PC-3 (cell line): ENCODE results near the gene MIEF1. TPM values are rescaled to one million over a fixed set of nuclear protein-coding genes. Genes with fewer than 3 reads are reported as not detected.

ENCODE experiments used
- ATAC-seq: fragments of 200-7000 bp; cut with Tn5 transposase; 2 replicates; pipeline ENCODE4 v1.9.1; 2020; ENCODE audit warnings: mild to moderate bottlenecking, moderate library complexity
- BruUV-seq: library from RNA; stranded (reverse); fragments of 400-500 nt; replicated peaks from 2 replicates; lab custom pipeline; 2021; lab: Mats Ljungman, UMichigan
- CTCF ChIA-PET: fragments of 300-600 bp; sonication (Branson Sonifier 250); formaldehyde crosslinking; loops from one replicate; lab custom pipeline; 2022; ENCODE audit warnings: antibody characterized with exemption; lab: Charles Lee
- POLR2A ChIA-PET: fragments of 300-600 bp; sonication (Branson Sonifier 250); formaldehyde crosslinking; loops from one replicate; lab custom pipeline; 2022; ENCODE audit warnings: antibody characterized with exemption; ENCODE audit not compliant: unreplicated experiment; lab: Charles Lee
- DNase-seq: peaks from one replicate; pipeline ENCODE4 v3.0.0-alpha.2; 2015
- H2AFZ ChIP-seq: fragments of 300-600 bp; sonication (generic); 2 replicates; pipeline ENCODE4 v1.6.0; 2016; ENCODE audit warnings: antibody characterized with exemption, low read length
- H3F3A ChIP-seq: fragments of 300-600 bp; sonication (generic); one replicate; pipeline ENCODE4 v1.6.0; 2017; ENCODE audit warnings: antibody characterized with exemption, low read length, control low read depth, mild to moderate bottlenecking; ENCODE audit not compliant: unreplicated experiment
- H3K27ac ChIP-seq: fragments of 300-600 bp; sonication (generic); 2 replicates; pipeline ENCODE4 v1.5.1; 2016; ENCODE audit warnings: mild to moderate bottlenecking, low read length
- H3K27me3 ChIP-seq: fragments of 300-600 bp; sonication (generic); 2 replicates; pipeline ENCODE4 v1.6.1; 2016; ENCODE audit warnings: low read length, mixed read lengths
- H3K36me3 ChIP-seq: fragments of 300-600 bp; sonication (generic); 2 replicates; pipeline ENCODE4 v1.6.1; 2016; ENCODE audit warnings: low read depth, mixed run types, low read length, mixed read lengths
- H3K4me1 ChIP-seq: fragments of 300-600 bp; sonication (generic); 2 replicates; pipeline ENCODE4 v1.5.1; 2016; ENCODE audit warnings: low read length; ENCODE audit not compliant: insufficient read depth
- H3K4me2 ChIP-seq: fragments of 300-600 bp; sonication (generic); 2 replicates; pipeline ENCODE4 v1.6.0; 2016; ENCODE audit warnings: low read length
- H3K4me3 ChIP-seq: fragments of 300-600 bp; sonication (generic); 2 replicates; pipeline ENCODE4 v1.5.1; 2016; ENCODE audit warnings: mild to moderate bottlenecking, low read length, mixed read lengths
- H3K79me2 ChIP-seq: fragments of 300-600 bp; sonication (generic); 2 replicates; pipeline ENCODE4 v1.6.1; 2017; ENCODE audit warnings: low read length, mixed read lengths
- H3K9ac ChIP-seq: fragments of 300-600 bp; sonication (generic); 2 replicates; pipeline ENCODE4 v1.6.0; 2016; ENCODE audit warnings: mild to moderate bottlenecking, low read length
- H3K9me2 ChIP-seq: fragments of 300-600 bp; sonication (generic); replicated peaks from 2 replicates; pipeline ENCODE4 v1.6.1; 2016; ENCODE audit warnings: mixed run types, low read length, mixed read lengths
- H3K9me3 ChIP-seq: fragments of 300-600 bp; sonication (generic); 2 replicates; pipeline ENCODE4 v1.6.1; 2016; ENCODE audit warnings: low read length, mixed read lengths
- H4K20me1 ChIP-seq: fragments of 300-600 bp; sonication (generic); 2 replicates; pipeline ENCODE4 v1.6.1; 2016; ENCODE audit warnings: low read length, mixed read lengths
- EZH2 ChIP-seq: fragments of 300-600 bp; sonication (generic); IDR thresholded peaks from one replicate; pipeline ENCODE4 v1.6.1; 2017; ENCODE audit warnings: antibody characterized with exemption, mild to moderate bottlenecking, low read length; ENCODE audit not compliant: unreplicated experiment
- EZH2phosphoT487 ChIP-seq: fragments of 300-600 bp; sonication (generic); IDR thresholded peaks from 2 replicates; pipeline ENCODE4 v1.6.1; 2018; ENCODE audit warnings: mild to moderate bottlenecking, antibody characterized with exemption, low read length, borderline replicate concordance
- intact Hi-C: fragments of 100-400 bp; cut with micrococcal nuclease; formaldehyde crosslinking; loops from 2 replicates; pipeline ENCODE4 v1.9.0; 2023
- total RNA-seq: library from RNA; depleted of rRNA; stranded (reverse); fragments of >200 nt; gene quantifications from 2 replicates; pipeline ENCODE4 v1.2.3, GENCODE V29; 2014
- TF ChIP-seq, protein P1 (sequence below): fragments of 300-600 bp; sonication (generic); conservative IDR thresholded peaks from 2 replicates; pipeline ENCODE4 v1.5.1; 2017; ENCODE audit warnings: antibody characterized with exemption, low read depth, mild to moderate bottlenecking, low read length

The MIEF1 gene
- total RNA-seq, 1 experiment from 2014 or later, result 23.2 TPM

GRCh38 chr22:39488563-39489083 is 13.5 kb upstream of the MIEF1 start:
- TF ChIP-seq EZH2phosphoT487 (no peak), EZH2 (no peak)
- TF ChIP-seq, protein P1, sequence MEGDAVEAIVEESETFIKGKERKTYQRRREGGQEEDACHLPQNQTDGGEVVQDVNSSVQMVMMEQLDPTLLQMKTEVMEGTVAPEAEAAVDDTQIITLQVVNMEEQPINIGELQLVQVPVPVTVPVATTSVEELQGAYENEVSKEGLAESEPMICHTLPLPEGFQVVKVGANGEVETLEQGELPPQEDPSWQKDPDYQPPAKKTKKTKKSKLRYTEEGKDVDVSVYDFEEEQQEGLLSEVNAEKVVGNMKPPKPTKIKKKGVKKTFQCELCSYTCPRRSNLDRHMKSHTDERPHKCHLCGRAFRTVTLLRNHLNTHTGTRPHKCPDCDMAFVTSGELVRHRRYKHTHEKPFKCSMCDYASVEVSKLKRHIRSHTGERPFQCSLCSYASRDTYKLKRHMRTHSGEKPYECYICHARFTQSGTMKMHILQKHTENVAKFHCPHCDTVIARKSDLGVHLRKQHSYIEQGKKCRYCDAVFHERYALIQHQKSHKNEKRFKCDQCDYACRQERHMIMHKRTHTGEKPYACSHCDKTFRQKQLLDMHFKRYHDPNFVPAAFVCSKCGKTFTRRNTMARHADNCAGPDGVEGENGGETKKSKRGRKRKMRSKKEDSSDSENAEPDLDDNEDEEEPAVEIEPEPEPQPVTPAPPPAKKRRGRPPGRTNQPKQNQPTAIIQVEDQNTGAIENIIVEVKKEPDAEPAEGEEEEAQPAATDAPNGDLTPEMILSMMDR, result no peak
- Histone ChIP-seq H3K4me2 (no peak overlapping the region), H3K27ac (no peak overlapping the region), H3K27me3 (no peaks in the 10 kb centered on the region), H4K20me1 (no peaks in the 10 kb centered on the region), H2AFZ (no peak overlapping the region), H3K4me1 (peaks cover 5% of the 10 kb centered on the region), H3K9me2 (no peaks in the 10 kb centered on the region), H3F3A (no peaks in the 10 kb centered on the region), H3K79me2 (no peaks in the 10 kb centered on the region), H3K9ac (no peak overlapping the region), H3K4me3 (no peak overlapping the region), H3K9me3 (no peaks in the 10 kb centered on the region), H3K36me3 (no peaks in the 10 kb centered on the region)
- ATAC-seq (no peak), DNase-seq (no peak)
- ChIA-PET POLR2A (no interaction called here), CTCF (no interaction called here)
- BruUV-seq, result no TSS peak
- intact Hi-C loops, result no loop called here

DNA sequence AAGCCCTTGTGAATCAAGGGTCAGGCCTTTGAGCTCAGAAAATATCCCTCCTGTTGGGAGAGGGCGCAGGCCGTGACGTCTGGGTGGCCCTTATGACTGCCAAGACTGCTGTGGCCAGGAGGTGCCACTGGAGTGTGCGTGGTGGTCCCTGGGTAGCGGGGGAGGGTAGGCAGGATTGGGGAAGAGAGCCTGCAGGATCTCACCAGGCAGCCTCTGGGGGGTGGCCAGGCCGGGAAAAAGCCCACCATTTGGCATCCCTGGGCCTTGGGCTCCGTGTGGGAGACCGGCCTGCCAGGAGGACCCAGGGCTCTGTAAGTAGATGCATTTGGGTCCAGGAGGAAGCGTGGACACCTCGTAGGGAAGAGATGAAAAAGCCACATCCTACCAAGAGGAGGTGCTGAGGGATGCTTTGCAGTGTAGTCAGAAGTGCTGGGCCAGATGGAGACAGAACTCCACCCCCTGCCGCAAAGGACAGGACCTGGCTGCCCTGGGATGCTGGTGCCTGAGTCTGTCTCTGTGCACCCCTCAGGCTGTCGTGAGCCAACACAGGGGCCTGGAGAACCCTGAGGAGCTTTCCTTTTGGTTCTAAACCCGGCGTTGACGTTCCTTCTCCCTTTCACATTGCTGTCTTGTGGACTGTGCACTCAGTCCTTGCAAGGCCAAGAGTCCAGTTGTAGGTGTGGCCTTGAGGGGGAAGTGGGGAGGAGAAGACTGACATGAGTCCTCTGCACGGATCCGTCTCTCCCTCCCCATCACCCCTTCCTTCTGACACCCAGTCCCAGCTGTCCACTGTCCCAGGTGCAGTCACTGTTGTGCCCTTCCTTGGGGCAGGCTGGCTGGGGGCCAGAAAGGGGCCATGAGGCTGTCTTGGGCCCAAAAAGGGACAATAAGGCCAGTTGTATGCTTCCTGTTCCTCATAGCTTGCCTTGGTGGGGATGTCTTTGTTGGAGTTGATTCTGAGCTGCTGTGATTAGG is 12.7 kb upstream of the MIEF1 start:
- ChIA-PET POLR2A (no interaction called here), CTCF (no interaction called here)
- intact Hi-C loops, result loop anchor here (10.0 kb wide), 1 partner anchor 55 kb away; no protein-coding TSS in a partner anchor
- Histone ChIP-seq H3K4me1 (peaks cover 13% of the 10 kb centered on the region), H3K36me3 (no peaks in the 10 kb centered on the region), H3K9me2 (no peaks in the 10 kb centered on the region), H3K79me2 (no peaks in the 10 kb centered on the region), H3K9ac (no peak overlapping the region), H2AFZ (no peak overlapping the region), H4K20me1 (no peaks in the 10 kb centered on the region), H3K4me3 (no peak overlapping the region), H3K27me3 (no peaks in the 10 kb centered on the region), H3F3A (no peaks in the 10 kb centered on the region), H3K9me3 (no peaks in the 10 kb centered on the region), H3K4me2 (no peak overlapping the region), H3K27ac (no peak overlapping the region)
- TF ChIP-seq EZH2 (no peak), EZH2phosphoT487 (no peak)
- TF ChIP-seq, protein P1, result no peak
- no peak for DNase-seq
- BruUV-seq, result no TSS peak
- no peak for ATAC-seq
